Posterior vena cava (tissue), 2 donors: ENCODE results near the gene EDAR. TPM values are rescaled to one million over a fixed set of nuclear protein-coding genes. Genes with fewer than 3 reads are reported as not detected.

Source experiments
- DNase-seq: peaks from one replicate; pipeline ENCODE4 v3.0.0-alpha.2; 2020; ENCODE audit warnings: low spot score
- intact Hi-C, 2 donors: fragments of 100-400 bp; cut with DNase I; formaldehyde crosslinking; loops; one replicate each; pipeline versions ENCODE4 v1.14.1 to v1.14.2; 2022 to 2023
- total RNA-seq, 2 donors: library from RNA; stranded (reverse); fragmentation: NEBNext Ultra II Directional; extraction: Animal tissue kit (Norgen Biotek cat#: 25700); gene quantifications; one replicate each; pipeline ENCODE4 v1.2.1, GENCODE V29; 2021
- donor health status: DM: yes; HTN: yes; CAD: no.
- donor health status: DM: yes; HTN: yes; CAD: no.

Gene EDAR
- total RNA-seq, 2 donors from 2014 or later, result not detected

DNA sequence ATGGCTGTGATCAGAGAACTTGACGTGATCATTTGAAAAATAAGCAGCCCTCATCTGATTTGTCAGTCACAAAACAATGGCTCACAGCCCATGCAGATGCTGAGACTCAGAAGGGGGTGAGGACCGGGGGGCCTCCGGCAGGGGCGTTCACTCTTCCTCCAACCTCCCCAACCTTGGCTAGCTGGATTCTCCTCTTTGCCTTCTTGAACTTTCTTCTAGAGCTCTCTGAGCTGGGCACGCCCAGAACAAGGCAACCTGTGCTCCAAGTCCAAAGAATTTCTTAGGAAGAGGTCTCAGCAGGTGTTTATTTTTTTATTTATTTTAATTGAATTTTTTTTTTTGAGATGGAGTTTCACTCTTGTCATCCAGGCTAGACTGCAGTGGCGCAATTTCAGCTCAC lies 16.4 kb downstream of the EDAR start:
- intact Hi-C loops, result no loop called here
- DNase-seq, result no peak

DNA sequence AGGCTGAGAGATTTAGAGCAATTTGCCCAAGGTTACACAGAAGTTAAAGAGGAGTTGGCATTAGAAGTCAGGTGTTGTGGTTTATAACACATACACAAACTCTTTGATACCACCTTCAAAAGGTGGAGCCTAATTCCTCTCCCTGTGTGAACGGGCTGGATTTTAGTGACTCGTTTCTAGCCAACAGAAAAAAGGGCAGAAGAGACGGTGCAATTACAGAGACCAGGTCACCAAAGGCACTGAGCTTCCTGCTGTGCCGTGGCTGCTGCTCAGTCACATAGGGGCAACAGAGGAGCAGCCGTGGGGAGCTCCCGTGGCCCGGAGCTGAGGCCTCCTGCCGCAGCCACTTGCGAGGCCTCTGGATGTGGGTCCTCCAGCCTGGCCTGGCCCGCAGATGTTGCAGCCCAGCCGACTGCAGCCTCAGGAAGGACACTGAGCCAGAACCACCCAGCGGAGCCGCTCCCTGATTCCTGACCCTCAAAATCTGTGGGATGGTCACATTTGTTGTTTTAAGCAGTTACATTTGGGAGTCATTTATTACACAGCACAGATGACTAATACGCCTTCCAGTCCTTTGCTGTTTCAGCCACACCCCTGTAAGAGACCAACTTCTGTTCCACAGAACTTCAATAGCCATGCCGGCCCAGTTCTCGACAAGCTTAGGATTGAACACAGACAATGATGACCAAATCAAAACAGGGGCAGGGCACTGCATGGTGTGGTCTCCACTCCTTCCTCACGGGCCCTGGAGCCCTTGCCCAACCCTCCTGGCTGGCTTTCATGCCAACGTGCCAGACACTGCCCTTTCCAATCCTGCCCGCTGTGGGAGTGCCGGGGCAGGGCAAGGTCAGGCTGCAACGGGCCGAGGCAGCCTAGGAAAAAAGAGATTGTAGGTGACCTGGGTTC lies 17.1 kb downstream of the EDAR start:
- DNase-seq, result no peak
- intact Hi-C loops, result no loop called here

GRCh38 chr2:108970369-108970768 lies 18.7 kb downstream of the EDAR start:
- DNase-seq, result no peak
- intact Hi-C loops, result no loop called here

DNA sequence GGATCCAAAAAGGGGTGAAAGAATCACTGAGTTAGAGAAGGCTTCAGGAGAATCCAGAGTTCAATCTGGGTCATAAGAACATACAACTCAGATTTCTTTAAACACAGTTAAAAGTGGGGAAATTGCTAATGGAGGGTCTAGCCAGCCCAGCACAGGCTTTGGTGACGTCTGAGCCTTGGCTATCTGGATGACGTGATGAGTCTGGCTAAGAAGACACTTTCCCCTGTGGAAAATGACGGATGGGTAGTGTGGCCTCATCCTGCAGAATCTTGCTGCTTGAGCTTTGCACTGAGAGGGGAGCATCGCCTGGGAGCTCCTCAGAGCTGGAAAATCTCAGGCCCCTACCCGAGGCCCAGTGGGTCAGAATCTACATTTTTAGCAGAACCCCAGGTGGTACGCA lies 19.2 kb downstream of the EDAR start:
- intact Hi-C loops, result no loop called here
- no peak for DNase-seq

DNA sequence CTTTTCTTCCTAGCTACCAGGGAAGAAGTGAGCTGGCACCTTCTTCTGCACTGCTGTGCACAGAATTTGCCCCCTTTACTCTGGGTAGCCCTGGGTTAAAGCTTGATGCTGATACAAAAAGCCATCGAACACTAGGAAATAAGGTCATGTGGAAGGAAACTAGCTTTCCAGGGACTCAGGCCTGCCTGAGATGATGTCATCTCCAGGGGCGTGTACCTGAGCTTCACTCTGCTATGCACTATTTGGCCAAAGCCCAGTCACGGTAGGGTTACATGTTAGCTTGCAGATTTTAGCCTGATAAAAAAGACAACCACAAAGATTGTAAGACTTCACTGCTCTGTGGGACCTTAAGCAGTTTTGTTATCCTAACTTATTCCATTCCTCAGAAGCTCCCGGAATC lies 20.4 kb downstream of the EDAR start:
- intact Hi-C loops, result no loop called here
- no peak for DNase-seq

DNA sequence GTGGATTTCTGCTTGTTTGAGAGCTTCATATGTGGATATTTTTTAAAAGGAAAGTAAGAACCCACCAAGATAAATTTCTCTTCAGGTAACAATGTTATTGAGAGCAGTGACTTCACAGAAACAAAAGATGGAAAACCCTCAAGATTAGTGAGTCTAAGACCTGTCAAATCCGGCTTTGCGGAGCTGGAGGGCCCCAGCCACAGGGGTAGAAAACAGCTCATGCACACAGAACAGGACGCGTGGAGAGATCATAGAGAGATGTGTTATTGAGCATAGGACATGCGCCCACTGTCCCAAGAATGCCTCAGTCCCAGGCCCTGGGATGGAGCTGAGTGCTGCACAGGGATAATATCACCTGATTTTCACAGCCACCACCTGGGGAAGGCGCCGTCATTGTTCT lies 21.3 kb downstream of the EDAR start:
- intact Hi-C loops, result loop anchor here in 1 of 2 donors (1.0 kb wide), 1 partner anchor 42 kb away; no protein-coding TSS in a partner anchor
- DNase-seq, result no peak

DNA sequence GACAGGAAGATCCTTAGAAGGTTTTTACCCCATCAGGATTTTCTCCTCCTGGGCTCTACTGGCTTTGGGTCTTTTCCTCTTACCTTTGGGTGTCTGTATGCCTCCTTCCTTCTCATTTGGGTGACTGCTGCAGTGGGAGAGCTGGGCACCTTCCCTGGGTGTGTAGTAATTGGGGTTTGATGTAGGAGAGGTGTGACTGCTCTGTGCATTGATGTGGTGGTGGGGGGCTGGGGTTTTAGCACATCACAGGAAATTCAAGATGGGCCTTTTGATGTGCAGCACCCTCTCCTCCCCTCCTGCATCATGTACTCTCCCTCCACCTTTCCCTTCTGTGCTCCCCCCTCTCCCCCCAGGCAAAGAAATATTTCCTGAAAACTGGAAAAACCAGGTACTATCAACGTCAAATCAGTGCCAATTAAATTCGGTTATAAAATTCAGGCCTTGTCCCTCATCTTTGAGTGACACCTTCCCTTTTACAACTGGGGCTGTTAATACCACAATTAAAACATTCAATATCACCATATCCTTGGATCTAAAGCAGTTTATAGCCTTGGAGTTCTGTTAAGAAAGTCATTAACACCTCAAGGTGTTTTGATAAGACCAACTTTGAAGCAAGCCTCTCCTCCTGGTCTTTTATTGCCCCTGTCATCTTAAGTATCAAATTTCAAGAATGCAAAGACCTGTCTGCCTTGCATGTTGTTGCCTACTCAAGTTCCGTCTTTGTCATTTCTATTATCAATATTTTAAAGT lies 23.3 kb downstream of the EDAR start:
- intact Hi-C loops, result no loop called here
- no peak for DNase-seq

- intact Hi-C loops, result no loop called here
- DNase-seq, result no peak
Measured at GRCh38 chr2:108963057-108963456, 26.0 kb downstream of the EDAR start.

DNA sequence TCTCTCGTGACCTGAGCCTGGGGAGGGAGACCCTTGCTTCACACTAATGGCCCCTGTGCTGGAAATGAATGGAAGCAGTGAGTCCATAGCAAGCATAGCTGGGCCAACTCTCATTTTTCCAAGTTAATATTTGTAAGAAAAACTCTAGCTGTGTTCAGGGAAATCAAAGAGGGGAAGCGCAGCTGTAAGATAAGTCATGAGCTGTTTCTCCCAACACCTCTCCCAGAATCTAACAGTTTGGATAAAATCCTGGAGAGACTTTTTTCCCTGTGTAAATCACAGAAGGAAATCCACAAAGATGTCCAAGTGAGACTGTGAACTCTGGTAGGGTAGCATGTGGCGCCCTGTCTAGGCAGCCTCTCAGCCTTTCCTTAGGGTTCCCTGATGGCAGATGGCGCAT lies 27.2 kb downstream of the EDAR start:
- intact Hi-C loops, result no loop called here
- no peak for DNase-seq

DNA sequence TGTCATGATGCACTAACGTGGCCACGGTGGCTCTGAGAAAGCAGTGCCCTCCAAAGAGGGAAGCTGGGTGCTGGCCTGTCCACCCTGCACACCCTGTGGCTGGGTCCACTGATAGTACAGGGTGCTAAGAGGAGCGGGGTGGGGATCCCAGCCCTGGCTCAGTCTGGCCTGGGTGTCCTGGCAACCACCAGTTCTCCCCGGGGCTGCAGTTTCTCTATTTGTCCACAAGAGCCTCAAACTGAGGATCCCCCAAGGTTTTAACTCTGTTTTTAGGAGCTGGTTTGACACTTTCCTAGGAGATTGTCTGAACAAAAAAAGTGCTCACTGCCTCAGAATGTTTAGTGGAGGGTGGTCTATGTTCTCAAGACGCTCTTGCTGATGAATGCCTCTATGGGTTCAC lies 29.0 kb downstream of the EDAR start:
- intact Hi-C loops, result no loop called here
- no peak for DNase-seq

DNA sequence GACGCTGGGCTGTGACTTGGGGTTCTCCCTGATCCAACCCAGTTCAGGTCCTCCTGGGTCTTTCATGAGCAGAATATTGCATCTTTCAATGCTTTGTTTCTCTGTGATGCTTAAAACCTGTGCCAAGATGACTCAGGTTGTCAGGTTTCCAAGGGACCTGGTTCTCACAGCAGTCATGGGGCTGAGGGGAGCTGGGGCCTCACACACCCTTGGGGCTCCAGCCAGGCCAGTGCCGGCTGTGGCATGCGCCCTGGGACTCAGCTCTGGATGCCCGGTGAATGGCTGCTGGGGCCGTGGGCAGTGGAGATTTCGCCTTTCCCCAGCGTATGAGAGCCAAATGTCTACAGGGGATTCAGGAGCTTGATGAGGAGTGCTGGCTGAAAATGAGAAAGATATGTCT lies 29.6 kb downstream of the EDAR start:
- DNase-seq, result no peak
- intact Hi-C loops, result no loop called here

DNA sequence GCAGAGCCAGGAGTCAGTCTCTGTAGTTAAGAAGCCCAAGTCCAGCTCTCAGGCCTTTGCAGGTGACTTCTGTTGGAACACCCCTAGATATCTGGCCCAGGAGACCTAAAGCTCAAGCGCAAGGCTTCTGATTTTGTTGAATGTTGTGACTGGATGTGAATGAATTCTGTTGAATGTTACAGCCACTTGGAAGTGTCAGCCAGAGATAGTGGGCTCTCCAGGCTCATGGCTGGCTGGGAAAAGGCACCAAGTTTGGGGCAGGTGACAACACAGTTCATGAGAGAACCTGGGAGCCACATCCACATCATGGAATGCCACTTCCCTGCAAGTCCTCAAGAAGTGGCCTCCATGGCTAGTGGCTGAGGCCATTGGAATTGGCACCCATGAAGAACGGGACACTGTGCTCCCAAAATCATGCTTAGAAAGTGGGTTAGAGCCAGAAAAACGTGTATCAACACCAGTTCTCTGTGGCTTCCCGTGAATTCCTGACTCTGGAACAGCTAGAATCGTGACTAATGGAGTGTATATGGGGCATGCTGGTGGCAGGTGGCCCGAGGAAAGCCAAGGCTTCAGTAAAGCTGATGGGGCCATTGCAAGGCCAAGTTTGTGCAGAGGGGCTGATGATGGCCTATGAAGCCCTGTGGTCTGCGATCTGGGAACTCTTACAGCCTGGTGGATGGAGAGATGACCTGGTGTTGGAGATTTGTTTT lies 30.2 kb downstream of the EDAR start:
- intact Hi-C loops, result no loop called here
- DNase-seq, result no peak

DNA sequence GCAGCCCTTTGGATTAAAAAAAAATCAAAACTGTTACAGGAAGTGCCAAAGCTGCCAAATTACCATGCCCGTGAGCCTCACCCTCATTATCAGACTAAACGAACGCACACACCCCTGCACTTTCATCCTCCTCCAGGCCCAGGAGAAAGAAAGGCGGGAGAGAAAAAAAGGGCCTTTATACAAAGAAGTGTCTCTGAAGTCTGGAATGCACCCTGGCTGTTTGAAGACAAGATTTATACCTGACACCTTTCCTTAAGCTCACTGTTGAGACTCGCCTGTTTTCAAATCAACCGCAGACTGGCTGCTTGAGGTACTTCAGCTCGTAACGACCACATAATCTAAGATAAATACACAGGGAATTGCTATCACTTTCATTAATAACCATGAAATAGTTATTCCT lies 31.0 kb downstream of the EDAR start:
- no peak for DNase-seq
- intact Hi-C loops, result no loop called here

DNA sequence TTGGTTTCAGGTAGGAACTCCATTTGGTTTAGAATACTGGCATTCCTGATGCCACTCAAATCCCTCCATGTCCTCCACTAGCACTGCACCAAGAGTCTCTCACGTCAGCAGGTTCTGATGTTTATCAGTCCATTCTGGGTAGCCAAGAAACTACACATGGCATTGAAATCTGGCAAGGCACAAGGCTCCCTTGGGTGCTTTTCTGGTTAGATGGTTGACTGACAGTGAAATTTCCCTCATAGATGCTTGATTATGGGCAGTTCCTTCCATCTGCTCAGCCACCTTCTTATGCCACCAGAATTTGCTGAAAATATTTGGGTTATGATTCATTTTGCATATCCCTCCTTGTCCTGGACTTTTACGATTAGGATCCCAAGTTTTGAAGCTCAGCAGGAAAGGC lies 32.6 kb downstream of the EDAR start:
- intact Hi-C loops, result no loop called here
- DNase-seq, result no peak

- DNase-seq, result no peak
- intact Hi-C loops, result no loop called here
Measured at GRCh38 chr2:108950369-108951135, 38.5 kb downstream of the EDAR start.

DNA sequence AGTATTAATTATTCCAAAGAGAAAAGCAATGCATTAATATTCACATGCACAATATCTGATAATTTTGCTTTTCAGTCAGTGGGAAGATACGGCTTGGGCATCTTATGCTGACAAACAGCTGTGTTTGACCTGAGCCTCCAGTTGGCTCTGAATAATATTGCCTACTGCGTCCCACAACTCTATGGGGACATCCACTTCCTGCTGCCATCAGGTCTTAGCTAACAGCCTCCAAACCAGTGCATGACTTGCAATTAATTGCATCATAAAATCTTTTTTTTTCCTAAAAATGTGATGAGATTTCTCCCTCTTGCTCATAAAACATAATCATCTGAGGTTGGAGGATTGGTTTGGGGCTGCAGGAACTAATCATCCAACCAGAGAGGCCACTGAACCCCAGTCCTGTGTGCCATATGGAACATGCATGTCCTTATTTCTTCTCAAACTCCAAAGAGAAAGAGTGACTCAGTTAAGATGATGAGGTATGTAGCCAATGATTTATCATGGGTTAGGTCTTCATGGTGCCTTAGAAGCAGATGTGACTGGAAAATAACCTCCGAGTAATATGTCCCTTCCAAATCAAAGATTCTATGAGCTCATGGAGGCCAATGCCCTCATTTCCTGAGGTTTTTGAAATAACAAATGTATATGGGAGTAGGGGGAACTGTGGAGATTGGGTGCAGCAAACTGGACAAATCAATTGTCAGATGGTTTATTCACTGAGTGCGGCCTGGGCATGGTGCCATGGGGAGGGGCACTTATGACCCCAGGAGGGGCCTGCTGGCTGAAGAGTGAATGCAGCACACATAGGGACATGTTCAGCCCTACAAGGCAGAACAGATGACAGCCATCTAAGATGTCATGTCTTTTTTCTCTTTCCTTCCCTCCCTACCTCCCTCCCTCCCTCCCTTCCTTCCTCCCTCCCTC lies 39.4 kb downstream of the EDAR start:
- intact Hi-C loops, result no loop called here
- DNase-seq, result no peak

- intact Hi-C loops, result no loop called here
Measured at GRCh38 chr2:108947271-108947907, 41.6 kb downstream of the EDAR start.

DNA sequence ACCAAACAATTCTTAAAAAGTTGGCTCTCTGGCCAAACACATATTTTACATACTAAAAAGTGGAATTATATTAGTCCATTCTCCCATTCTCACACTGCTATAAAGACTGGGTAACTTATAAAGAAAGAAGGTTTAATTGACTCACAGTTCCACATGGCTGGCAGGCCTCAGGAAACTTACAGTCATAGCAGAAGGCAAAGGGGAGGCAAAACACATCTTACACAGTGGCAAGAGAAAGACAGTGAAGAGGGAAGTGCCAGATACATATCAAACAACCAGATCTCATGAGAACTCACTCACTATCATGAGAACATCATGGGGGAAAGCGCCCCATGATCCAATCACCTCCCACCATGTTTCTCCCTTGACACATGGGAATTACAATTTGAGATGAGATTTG lies 42.6 kb downstream of the EDAR start:
- DNase-seq, result no peak
- intact Hi-C loops, result no loop called here

More at GRCh38 chr2:108947271-108947907, 41.6 kb downstream of the EDAR start:
- no peak for DNase-seq
